ENCODE data around the gene PTPRQ. TPM values are rescaled to one million over a fixed set of nuclear protein-coding genes. Genes with fewer than 3 reads are reported as not detected.
A peak's percentile ranks its signal among the peaks of the same experiment; 100 is the strongest.

PTPRQ gene
- total RNA-seq, 1 donor from 2014 or later: not detected

DNA sequence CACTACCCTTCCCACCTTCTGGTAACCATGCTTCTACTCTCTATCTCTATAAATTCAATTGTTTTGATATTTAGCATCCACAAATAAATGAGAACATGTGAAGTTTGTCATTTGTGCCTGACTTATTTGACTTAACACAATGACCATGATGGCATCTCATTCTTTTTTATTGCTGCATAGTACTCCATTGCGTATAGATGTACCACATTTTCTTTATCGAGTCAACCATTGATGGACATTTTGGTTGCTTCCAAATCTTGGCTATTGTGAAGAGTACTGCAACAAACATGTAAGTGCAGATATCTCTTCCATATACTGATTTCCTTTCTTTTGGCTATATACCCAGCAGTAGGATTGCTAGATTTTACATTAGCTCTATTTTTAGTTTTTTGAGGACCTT lies 73.6 kb downstream of the PTPRQ start:
- DNase-seq (ENCODE audit: low read depth) (no peak), FAIRE-seq (no peak)
- Histone ChIP-seq H3K4me3 (ENCODE audit: low read depth, low read length) (no peak overlapping the region), H3K36me3 (ENCODE audit: control insufficient read depth, insufficient read depth, low read length) (no peaks in the 10 kb centered on the region), H3K27me3 (ENCODE audit: control insufficient read depth, insufficient read depth, low read length) (no peaks in the 10 kb centered on the region)
- TF ChIP-seq, protein P1, sequence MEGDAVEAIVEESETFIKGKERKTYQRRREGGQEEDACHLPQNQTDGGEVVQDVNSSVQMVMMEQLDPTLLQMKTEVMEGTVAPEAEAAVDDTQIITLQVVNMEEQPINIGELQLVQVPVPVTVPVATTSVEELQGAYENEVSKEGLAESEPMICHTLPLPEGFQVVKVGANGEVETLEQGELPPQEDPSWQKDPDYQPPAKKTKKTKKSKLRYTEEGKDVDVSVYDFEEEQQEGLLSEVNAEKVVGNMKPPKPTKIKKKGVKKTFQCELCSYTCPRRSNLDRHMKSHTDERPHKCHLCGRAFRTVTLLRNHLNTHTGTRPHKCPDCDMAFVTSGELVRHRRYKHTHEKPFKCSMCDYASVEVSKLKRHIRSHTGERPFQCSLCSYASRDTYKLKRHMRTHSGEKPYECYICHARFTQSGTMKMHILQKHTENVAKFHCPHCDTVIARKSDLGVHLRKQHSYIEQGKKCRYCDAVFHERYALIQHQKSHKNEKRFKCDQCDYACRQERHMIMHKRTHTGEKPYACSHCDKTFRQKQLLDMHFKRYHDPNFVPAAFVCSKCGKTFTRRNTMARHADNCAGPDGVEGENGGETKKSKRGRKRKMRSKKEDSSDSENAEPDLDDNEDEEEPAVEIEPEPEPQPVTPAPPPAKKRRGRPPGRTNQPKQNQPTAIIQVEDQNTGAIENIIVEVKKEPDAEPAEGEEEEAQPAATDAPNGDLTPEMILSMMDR (IDR thresholded peaks at IDR 0.05; ENCODE audit: insufficient read depth, low read length, severe bottlenecking): no peak

DNA sequence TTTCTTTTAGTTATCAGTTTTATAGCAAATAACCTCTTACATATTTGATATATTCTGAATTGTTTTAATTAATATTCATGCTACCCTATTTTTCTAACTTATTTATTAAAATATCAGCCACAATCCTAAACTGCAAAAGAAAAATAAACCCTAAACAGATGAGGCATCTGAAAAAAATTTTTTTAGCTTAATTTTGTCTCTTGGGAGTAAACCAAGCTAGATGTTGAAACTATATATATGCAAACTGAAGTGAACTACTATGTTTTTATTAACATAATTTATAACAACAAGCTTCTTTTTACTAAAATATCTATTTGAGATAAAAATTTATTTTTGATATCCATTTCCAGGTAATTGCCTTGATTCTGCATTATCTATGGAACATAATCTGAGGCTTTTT lies 87.6 kb downstream of the PTPRQ start:
- TF ChIP-seq, protein P1 (IDR thresholded peaks at IDR 0.05; ENCODE audit: insufficient read depth, low read length, severe bottlenecking): no peak
- H3K4me3 ChIP-seq (ENCODE audit: low read depth, low read length): no peak overlapping the region
- DNase-seq (ENCODE audit: low read depth) (no peak), FAIRE-seq (no peak)
- no peaks in the 10 kb centered on the region for H3K36me3 ChIP-seq (ENCODE audit: control insufficient read depth, insufficient read depth, low read length)
- no peaks in the 10 kb centered on the region for H3K27me3 ChIP-seq (ENCODE audit: control insufficient read depth, insufficient read depth, low read length)

DNA sequence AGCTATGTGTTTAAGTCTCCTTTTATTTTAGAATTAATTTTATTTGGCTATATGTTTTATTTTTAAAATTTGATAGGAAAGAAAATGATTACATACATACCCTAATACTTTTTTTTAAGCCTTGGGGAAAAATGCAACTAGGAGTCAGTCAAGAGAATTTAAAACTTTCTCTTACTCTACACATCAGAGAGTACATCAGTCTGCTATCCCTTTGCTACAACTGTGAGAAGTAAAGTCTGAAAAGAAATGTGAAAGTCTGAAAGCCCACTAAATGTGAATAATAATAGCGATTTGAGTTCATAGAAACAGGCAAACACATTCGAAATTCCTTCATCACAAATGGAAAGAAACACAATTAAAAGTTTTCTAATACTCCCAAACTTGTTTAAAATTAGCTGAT lies 95.0 kb downstream of the PTPRQ start:
- H3K27me3 ChIP-seq (ENCODE audit: control insufficient read depth, insufficient read depth, low read length): no peaks in the 10 kb centered on the region
- H3K4me3 ChIP-seq (ENCODE audit: low read depth, low read length): no peak overlapping the region
- DNase-seq (ENCODE audit: low read depth) (no peak), FAIRE-seq (no peak)
- TF ChIP-seq, protein P1 (IDR thresholded peaks at IDR 0.05; ENCODE audit: insufficient read depth, low read length, severe bottlenecking): no peak
- H3K36me3 ChIP-seq (ENCODE audit: control insufficient read depth, insufficient read depth, low read length): no peaks in the 10 kb centered on the region

DNA sequence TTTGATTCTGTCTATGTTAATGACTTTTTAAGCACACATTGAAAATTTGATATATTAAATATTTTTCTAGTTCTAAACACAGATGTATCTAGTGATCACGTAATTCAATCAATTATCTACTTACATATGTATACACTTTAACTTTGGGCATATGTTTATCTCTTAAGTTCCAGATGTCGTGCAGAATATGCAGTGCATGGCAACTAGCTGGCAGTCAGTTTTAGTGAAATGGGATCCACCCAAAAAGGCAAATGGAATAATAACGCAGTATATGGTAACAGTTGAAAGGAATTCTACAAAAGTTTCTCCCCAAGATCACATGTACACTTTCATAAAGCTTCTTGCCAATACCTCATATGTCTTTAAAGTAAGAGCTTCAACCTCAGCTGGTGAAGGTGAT lies 105.3 kb downstream of the PTPRQ start:
- TF ChIP-seq, protein P1 (IDR thresholded peaks at IDR 0.05; ENCODE audit: insufficient read depth, low read length, severe bottlenecking): no peak
- Histone ChIP-seq H3K4me3 (ENCODE audit: low read depth, low read length) (no peak overlapping the region), H3K27me3 (ENCODE audit: control insufficient read depth, insufficient read depth, low read length) (no peaks in the 10 kb centered on the region), H3K36me3 (ENCODE audit: control insufficient read depth, insufficient read depth, low read length) (no peaks in the 10 kb centered on the region)
- FAIRE-seq: no peak
- no peak for DNase-seq (ENCODE audit: low read depth)

DNA sequence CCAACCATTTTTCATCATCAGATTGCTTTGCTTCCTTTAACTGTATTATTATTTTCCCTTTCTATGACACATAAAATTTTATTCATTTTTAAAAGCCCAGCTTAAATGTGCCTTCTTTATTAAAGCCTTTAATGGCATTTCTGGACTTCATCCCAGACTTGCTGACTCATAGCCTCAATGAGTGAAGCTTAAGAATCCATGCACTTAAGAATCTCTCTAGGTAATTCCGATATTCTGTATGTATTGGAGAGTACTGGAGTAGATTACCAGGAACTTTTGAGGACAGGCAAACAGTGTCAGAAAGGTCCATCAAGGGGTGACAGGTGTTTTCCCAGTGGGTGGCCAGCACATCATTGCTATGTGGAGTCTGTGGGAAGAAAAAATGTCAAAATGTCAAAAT lies 107.9 kb downstream of the PTPRQ start:
- FAIRE-seq: no peak
- Histone ChIP-seq H3K4me3 (ENCODE audit: low read depth, low read length) (no peak overlapping the region), H3K36me3 (ENCODE audit: control insufficient read depth, insufficient read depth, low read length) (no peaks in the 10 kb centered on the region), H3K27me3 (ENCODE audit: control insufficient read depth, insufficient read depth, low read length) (no peaks in the 10 kb centered on the region)
- TF ChIP-seq, protein P1 (IDR thresholded peaks at IDR 0.05; ENCODE audit: insufficient read depth, low read length, severe bottlenecking): no peak
- DNase-seq (ENCODE audit: low read depth): peak; percentile 96

DNA sequence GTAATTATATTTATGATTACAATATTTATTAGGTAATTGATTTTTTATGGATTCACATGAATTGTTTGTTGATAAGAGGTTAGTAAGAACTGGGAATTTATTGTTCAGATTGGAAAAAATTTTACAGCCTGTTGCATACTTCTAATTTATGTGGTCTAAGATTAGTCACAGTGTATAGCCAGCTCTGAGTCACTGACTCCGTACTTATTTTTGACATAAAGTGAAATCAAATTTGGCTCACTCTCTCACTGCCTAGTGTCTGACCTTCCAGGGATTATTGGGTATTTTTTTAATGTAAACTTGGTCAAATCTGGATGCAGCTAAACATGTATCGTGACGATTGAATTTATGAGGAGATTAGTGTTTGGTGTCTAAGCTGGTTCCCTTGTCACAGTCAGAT lies 109.3 kb downstream of the PTPRQ start:
- Histone ChIP-seq H3K36me3 (ENCODE audit: control insufficient read depth, insufficient read depth, low read length) (no peaks in the 10 kb centered on the region), H3K4me3 (ENCODE audit: low read depth, low read length) (no peak overlapping the region), H3K27me3 (ENCODE audit: control insufficient read depth, insufficient read depth, low read length) (no peaks in the 10 kb centered on the region)
- TF ChIP-seq, protein P1 (IDR thresholded peaks at IDR 0.05; ENCODE audit: insufficient read depth, low read length, severe bottlenecking): no peak
- DNase-seq (ENCODE audit: low read depth) (peak; percentile 83), FAIRE-seq (no peak)
